ENCODE results near the gene SYVN1.
"Not testable (repeated sequence)": the region's sequence is repeated elsewhere in the genome, so short reads cannot be mapped to it uniquely, and the experiment has no call there.

SYVN1 gene

GRCh38 chr11:65126624-65127274 lies 7.6 kb downstream of the SYVN1 start:
- peak; percentile 19 for DNase-seq

- no peak for DNase-seq
Observed at GRCh38 chr11:65125197-65126056, 8.9 kb downstream of the SYVN1 start.

GRCh38 chr11:65124480-65125196 lies 9.7 kb downstream of the SYVN1 start:
- DNase-seq: peak; percentile 22

GRCh38 chr11:65121865-65122696 lies 12.2 kb downstream of the SYVN1 start, which contains the start of the genes FAU and MRPL49:
FAU (minus strand) TSS chr11:65122134; CDS start chr11:65121813, 321 bp downstream.
MRPL49 (plus strand) TSS chr11:65122321; CDS start chr11:65122347, 26 bp downstream.
- peak; percentile 98 for DNase-seq

- DNase-seq: peak; percentile 42
Observed at GRCh38 chr11:65121447-65121864, 12.9 kb downstream of the SYVN1 start.

- peak; percentile 4 for DNase-seq
Observed at GRCh38 chr11:65120831-65121230, 13.5 kb downstream of the SYVN1 start.

GRCh38 chr11:65119670-65119995 lies 14.7 kb downstream of the SYVN1 start:
- no peak for DNase-seq

- DNase-seq: not testable (repeated sequence)
Observed at GRCh38 chr11:65118891-65119669, 15.2 kb downstream of the SYVN1 start.

GRCh38 chr11:65118097-65118837 lies 16.1 kb downstream of the SYVN1 start:
- no peak for DNase-seq

- peak; percentile 100 for DNase-seq
Observed at GRCh38 chr11:65117206-65118096, 16.9 kb downstream of the SYVN1 start, which contains the start of gene ZNHIT2. ZNHIT2 (minus strand) TSS chr11:65117701; CDS start chr11:65117653, 48 bp downstream.

- peak; percentile 43 for DNase-seq
Observed at GRCh38 chr11:65116370-65117205, 17.7 kb downstream of the SYVN1 start.

GRCh38 chr11:65115361-65116082 lies 18.8 kb downstream of the SYVN1 start:
- DNase-seq: peak; percentile 18

- peak; percentile 26 for DNase-seq
Observed at GRCh38 chr11:65114538-65115171, 19.7 kb downstream of the SYVN1 start.

GRCh38 chr11:65113839-65114238 lies 20.5 kb downstream of the SYVN1 start:
- peak; percentile 16 for DNase-seq

GRCh38 chr11:65113361-65113756 lies 21.0 kb downstream of the SYVN1 start:
- peak; percentile 33 for DNase-seq

GRCh38 chr11:65112546-65113360 lies 21.6 kb downstream of the SYVN1 start:
- DNase-seq: peak; percentile 65
